HG03575 (cell line): ENCODE measurements around the gene GXYLT2.

Source experiments
- ATAC-seq: cut with Tn5 transposase; IDR thresholded peaks from one replicate; pipeline ENCODE4 v1.9.1; 2021; ENCODE audit not compliant: unreplicated experiment, insufficient number of reproducible peaks, low FRiP score; ENCODE audit errors: extremely low read depth

GXYLT2 gene

DNA sequence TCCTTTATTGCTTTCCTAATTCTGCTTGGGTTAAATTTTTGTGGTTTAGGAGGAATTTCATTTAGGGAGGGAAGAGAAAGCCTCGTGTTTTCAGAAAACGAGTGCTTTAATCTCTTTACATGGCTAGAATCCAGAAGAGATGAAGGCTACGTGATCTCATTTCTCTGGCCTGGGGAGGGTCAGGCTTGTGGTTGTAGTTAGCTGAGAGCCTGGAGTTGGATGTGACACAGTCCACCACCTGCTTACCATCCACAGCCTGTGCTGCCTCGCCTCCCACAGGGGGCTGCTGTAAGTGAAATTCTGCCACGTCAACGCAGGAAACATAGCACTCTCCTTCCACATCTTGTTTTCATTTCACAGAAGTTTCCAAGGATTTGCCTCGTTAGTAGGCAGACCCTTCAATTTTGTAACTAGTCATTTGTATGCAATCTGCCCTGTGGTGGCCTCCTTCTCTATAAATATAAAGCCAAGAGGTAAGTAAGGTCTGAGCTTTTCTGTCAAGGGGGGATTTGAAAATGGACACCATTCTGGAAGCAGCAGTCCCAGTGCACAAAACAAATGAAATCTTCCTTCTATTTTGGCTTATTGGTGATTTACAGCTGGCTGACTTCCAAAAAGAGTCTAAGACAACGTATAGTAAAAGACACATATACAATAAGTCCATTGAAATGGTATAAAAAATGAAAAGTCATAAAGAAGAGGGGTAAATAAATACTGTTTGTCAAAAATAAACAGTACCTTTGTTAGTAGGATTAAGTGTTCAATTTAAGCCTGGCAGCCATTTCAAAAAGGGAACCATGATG is 3.4 kb downstream of the GXYLT2 start:
- no peak for ATAC-seq

GRCh38 chr3:72892081-72892775 is 4.4 kb downstream of the GXYLT2 start:
- ATAC-seq: no peak

DNA sequence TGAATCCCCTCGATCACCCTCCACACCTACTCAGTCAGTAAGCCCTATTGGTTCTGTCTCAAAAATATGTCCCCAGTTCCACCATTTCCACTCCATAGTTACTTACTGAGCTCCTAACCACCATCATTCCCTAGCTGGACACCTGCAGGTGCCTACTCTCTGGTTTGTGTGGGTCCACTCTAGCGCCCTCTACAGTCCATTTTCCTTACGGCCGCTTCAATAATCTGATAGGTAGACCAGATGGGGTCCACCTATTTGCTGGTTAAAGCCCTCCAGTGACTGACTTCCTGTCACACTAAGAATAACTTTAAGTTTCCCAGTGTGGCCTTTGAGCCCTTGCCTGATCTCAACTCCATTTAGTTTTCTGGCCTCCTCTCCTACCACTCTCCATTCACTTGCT is 5.0 kb downstream of the GXYLT2 start:
- no peak for ATAC-seq

GRCh38 chr3:72894976-72895552 is 7.2 kb downstream of the GXYLT2 start:
- no peak for ATAC-seq

- ATAC-seq: no peak
Observed at GRCh38 chr3:72896996-72897757, 9.3 kb downstream of the GXYLT2 start.

GRCh38 chr3:72897758-72898007 is 9.8 kb downstream of the GXYLT2 start:
- no peak for ATAC-seq

- ATAC-seq: no peak
Observed at GRCh38 chr3:72899349-72899765, 11.5 kb downstream of the GXYLT2 start.

GRCh38 chr3:72900048-72900447 is 12.2 kb downstream of the GXYLT2 start:
- no peak for ATAC-seq

DNA sequence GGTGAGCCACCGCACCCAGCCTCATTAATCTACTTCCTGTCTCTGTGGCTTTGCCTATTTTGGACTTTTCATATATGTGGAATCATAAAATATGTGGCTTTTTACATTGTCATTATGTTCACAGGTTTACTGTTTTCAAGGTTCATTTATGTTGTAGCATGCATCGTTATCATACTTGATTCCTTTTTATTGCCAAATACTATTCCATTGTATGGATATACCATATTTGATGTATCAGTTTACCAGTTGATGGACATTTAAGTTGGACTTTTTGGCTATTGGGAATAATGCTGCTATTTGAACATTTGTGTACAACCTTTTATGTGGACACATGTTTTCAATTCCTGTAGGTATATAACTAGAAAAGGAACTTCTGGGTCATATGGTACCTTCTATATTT is 14.0 kb downstream of the GXYLT2 start:
- ATAC-seq: no peak

GRCh38 chr3:72903004-72903403 is 15.2 kb downstream of the GXYLT2 start:
- ATAC-seq: no peak

- no peak for ATAC-seq
Observed at GRCh38 chr3:72904163-72904562, 16.3 kb downstream of the GXYLT2 start.

GRCh38 chr3:72906154-72906553 is 18.3 kb downstream of the GXYLT2 start:
- no peak for ATAC-seq

DNA sequence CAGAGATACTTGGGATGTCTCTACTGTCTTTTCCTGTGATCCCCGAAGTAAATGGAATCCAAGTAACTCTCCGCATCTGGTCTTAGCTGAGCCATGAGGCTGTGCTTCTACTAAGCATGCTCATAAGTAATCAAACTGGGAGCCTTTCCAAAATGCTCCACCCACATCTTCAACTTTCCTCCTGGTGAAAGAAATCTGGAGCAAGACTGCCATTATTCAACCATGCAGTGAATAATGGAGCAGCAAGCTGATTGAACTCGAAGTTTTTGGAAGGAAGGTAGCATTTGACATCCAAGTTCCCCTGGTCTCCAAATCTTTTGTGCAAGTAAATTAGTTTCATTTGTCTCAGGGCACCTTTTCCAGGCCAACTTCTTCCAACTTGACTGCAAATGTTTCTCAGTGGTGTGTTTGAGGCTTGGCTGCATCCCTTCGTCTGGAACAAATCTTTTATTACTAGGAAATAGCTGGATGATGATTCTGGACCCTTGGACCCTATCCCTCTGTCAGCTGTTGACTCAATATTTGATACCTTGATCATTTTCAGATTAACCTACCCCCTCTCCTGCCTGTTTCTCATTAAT is 19.4 kb downstream of the GXYLT2 start:
- no peak for ATAC-seq

GRCh38 chr3:72907731-72908620 is 20.1 kb downstream of the GXYLT2 start:
- no peak for ATAC-seq

- ATAC-seq: no peak
Observed at GRCh38 chr3:72909591-72909990, 21.7 kb downstream of the GXYLT2 start.

DNA sequence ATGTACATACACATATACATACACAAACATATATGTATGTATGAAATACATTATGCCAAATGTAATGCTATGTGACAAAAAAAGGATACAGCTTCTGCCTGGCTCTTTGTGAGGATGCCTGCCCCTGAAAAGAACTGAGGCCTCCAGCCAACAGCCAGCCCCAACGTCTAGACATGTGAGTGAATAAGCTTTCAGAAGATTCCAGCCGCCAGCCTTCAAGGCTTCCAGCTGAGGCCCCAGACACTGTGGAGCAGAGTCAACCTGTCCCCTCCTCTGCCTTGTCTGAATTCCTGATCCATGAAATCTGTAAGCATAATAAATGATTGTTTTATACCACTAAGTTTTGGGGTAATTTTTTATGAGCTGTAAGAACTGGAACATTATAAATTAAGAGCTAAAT is 24.7 kb downstream of the GXYLT2 start:
- no peak for ATAC-seq

GRCh38 chr3:72914383-72914782 is 26.5 kb downstream of the GXYLT2 start:
- ATAC-seq: no peak

- no peak for ATAC-seq
Observed at GRCh38 chr3:72916250-72916649, 28.4 kb downstream of the GXYLT2 start.

DNA sequence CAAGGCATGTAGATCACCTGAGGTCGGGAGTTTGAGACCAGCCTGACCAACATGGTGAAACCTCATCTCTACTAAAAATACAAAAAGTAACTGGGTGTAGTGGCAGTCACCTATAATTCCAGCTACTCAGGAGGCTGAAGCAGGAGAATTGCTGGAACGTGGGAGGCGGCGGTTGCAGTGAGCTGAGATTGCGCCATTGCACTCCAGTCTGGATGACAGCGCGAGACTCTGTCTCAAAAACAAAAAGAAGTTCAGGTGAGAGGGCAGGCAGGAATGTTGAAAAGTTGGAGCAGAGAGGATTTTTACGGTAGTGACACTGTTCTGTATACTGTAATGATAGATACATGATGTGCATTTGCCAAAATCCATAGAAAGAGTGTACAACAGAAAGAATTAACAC is 31.7 kb downstream of the GXYLT2 start:
- no peak for ATAC-seq
